ENCODE results near the gene TSC1. TPM values are rescaled to one million over a fixed set of nuclear protein-coding genes. Genes with fewer than 3 reads are reported as not detected.

TSC1 gene
- total RNA-seq, 4 donors from 2014 or later, result 48.4 to 206 (median 92.3) TPM

- no peaks in the 10 kb centered on the region for H3K4me1 ChIP-seq
- DNase-seq, result no peak
- no peaks in the 10 kb centered on the region for H3K36me3 ChIP-seq
- TF ChIP-seq CTCF (IDR thresholded peaks at IDR 0.05) (no peak), EP300 (IDR thresholded peaks at IDR 0.05; ENCODE audit: low read depth) (no peak), POLR2AphosphoS5 (IDR thresholded peaks at IDR 0.05) (no peak)
- intact Hi-C loops (cut with DNase I; ENCODE audit: low total_unique reads), result no loop called here
- no peak overlapping the region for H3K27ac ChIP-seq
- WGBS, 2 donors (ENCODE audit: low coverage in 1 of 2), result 67 to 81% methylated on average over 1 to 2 of the region's 2 CpGs
- no peaks in the 10 kb centered on the region for H3K27me3 ChIP-seq
- peaks cover 0 to 10% of the 10 kb centered on the region in 2 donors for H3K9me3 ChIP-seq
- H3K4me3 ChIP-seq, result no peak overlapping the region
- in situ Hi-C loops (cut with MboI; ENCODE audit: low pct_ligation_motif_present in 1 of 4, low pct_unique_long_range_greater_than_20kb in 1 of 4, low sequenced_read_pairs in 3 of 4), result no loop called here
These were observed 10.7 kb upstream of the TSC1 start for GRCh38 chr9:132955123-132955522.

GRCh38 chr9:132949709-132950108 is 5.3 kb upstream of the TSC1 start:
- Histone ChIP-seq H3K4me3 (no peak overlapping the region), H3K27me3 (no peaks in the 10 kb centered on the region), H3K4me1 (peaks cover 0 to 6% (median 5%) of the 10 kb centered on the region in 4 donors), H3K9me3 (peaks cover 0 to 3% of the 10 kb centered on the region in 2 donors), H3K36me3 (no peaks in the 10 kb centered on the region), H3K27ac (no peak overlapping the region)
- intact Hi-C loops (cut with DNase I; ENCODE audit: low total_unique reads) (no loop called here), in situ Hi-C loops (cut with MboI; ENCODE audit: low pct_ligation_motif_present in 1 of 4, low pct_unique_long_range_greater_than_20kb in 1 of 4, low sequenced_read_pairs in 3 of 4) (no loop called here)
- TF ChIP-seq POLR2A (IDR thresholded peaks at IDR 0.05), result no peak
- no peak for TF ChIP-seq POLR2AphosphoS5 (IDR thresholded peaks at IDR 0.05)
- no peak for TF ChIP-seq EP300 (IDR thresholded peaks at IDR 0.05; ENCODE audit: low read depth)
- no peak for TF ChIP-seq CTCF (IDR thresholded peaks at IDR 0.05)
- whole genome bisulfite sequencing, 2 donors (ENCODE audit: low coverage in 1 of 2), result 88% methylated on average over 4 of the region's 4 CpGs; no CpG with 5 or more reads in 1 of the 2 donors
- DNase-seq, result no peak

- intact Hi-C loops (cut with DNase I; ENCODE audit: low total_unique reads) (no loop called here), in situ Hi-C loops (cut with MboI; ENCODE audit: low pct_ligation_motif_present in 1 of 4, low pct_unique_long_range_greater_than_20kb in 1 of 4, low sequenced_read_pairs in 3 of 4) (no loop called here)
- Histone ChIP-seq H3K4me1 (peaks cover 0 to 10% (median 9%) of the 10 kb centered on the region in 4 donors), H3K4me3 (no peak overlapping the region), H3K36me3 (no peaks in the 10 kb centered on the region), H3K27ac (no peak overlapping the region), H3K9me3 (no peaks in the 10 kb centered on the region), H3K27me3 (no peaks in the 10 kb centered on the region)
- TF ChIP-seq EP300 (IDR thresholded peaks at IDR 0.05; ENCODE audit: low read depth) (no peak), POLR2AphosphoS5 (IDR thresholded peaks at IDR 0.05) (no peak), POLR2A (IDR thresholded peaks at IDR 0.05) (no peak), CTCF (IDR thresholded peaks at IDR 0.05) (no peak)
- 84% methylated on average over 18 of the region's 18 CpGs; no CpG with 5 or more reads in 1 of the 2 donors for WGBS, 2 donors (ENCODE audit: low coverage in 1 of 2)
- no peak for DNase-seq
These were observed 4.2 kb upstream of the TSC1 start for GRCh38 chr9:132948482-132949050.

GRCh38 chr9:132947756-132948155 is 3.3 kb upstream of the TSC1 start:
- WGBS, 2 donors (ENCODE audit: low coverage in 1 of 2), result 81 to 94% methylated on average over 5 to 8 of the region's 8 CpGs
- in situ Hi-C loops (cut with MboI; ENCODE audit: low pct_ligation_motif_present in 1 of 4, low pct_unique_long_range_greater_than_20kb in 1 of 4, low sequenced_read_pairs in 3 of 4) (no loop called here), intact Hi-C loops (cut with DNase I; ENCODE audit: low total_unique reads) (no loop called here)
- no peaks in the 10 kb centered on the region for H3K9me3 ChIP-seq
- no peak for TF ChIP-seq POLR2AphosphoS5 (IDR thresholded peaks at IDR 0.05)
- TF ChIP-seq EP300 (IDR thresholded peaks at IDR 0.05; ENCODE audit: low read depth), result no peak
- TF ChIP-seq CTCF (IDR thresholded peaks at IDR 0.05), result no peak
- TF ChIP-seq POLR2A (IDR thresholded peaks at IDR 0.05), result no peak
- H3K4me1 ChIP-seq, result peaks cover 0 to 18% (median 17%) of the 10 kb centered on the region in 4 donors
- H3K27ac ChIP-seq, result no peak overlapping the region
- no peaks in the 10 kb centered on the region for H3K27me3 ChIP-seq
- DNase-seq, result no peak
- no peaks in the 10 kb centered on the region for H3K36me3 ChIP-seq
- H3K4me3 ChIP-seq, result no peak overlapping the region

Measured in transverse colon (tissue), 4 donors.